Brain microvascular endothelial cell (primary cell): ENCODE data around the gene IGF2BP3.

Experiments
- DNase-seq: peaks from one replicate; pipeline ENCODE4 v3.0.0-alpha.2; 2020
- H3K27ac ChIP-seq: fragments of 250-450 bp; sonication (Bioruptor Pico); 2 replicates; pipeline ENCODE4 v1.5.1; 2020; ENCODE audit warnings: mild to moderate bottlenecking, moderate library complexity
- H3K27me3 ChIP-seq: fragments of 250-450 bp; sonication (Bioruptor Pico); replicated peaks from 2 replicates; pipeline ENCODE4 v1.5.1; 2020; ENCODE audit warnings: mild to moderate bottlenecking
- H3K36me3 ChIP-seq: fragments of 250-450 bp; sonication (Bioruptor Pico); replicated peaks from 2 replicates; pipeline ENCODE4 v1.5.1; 2020; ENCODE audit warnings: mild to moderate bottlenecking
- H3K4me3 ChIP-seq: 2 replicates; pipeline ENCODE4 v1.5.1; 2011; ENCODE audit warnings: low read depth, mild to moderate bottlenecking, control low read depth, low read length, moderate library complexity
- in situ Hi-C: cut with HindIII; loops from 2 replicates; pipeline ENCODE4 v1.10.0; 2017; ENCODE audit warnings: low sequenced_read_pairs, low pct_ligation_motif_present
- TF ChIP-seq, protein P1 (sequence below): IDR thresholded peaks from 2 replicates; pipeline ENCODE4 v1.5.1; 2011; ENCODE audit warnings: low read depth, mild to moderate bottlenecking, moderate library complexity, low read length, control low read depth, inconsistent platforms; ENCODE audit errors: missing control alignments

The IGF2BP3 gene

GRCh38 chr7:23345601-23346000 lies 124.7 kb downstream of the IGF2BP3 start:
- Histone ChIP-seq H3K36me3 (peaks cover 35% of the 10 kb centered on the region), H3K4me3 (no peak overlapping the region), H3K27me3 (no peaks in the 10 kb centered on the region), H3K27ac (no peak overlapping the region)
- DNase-seq, result no peak
- in situ Hi-C loops, result no loop called here
- TF ChIP-seq, protein P1, sequence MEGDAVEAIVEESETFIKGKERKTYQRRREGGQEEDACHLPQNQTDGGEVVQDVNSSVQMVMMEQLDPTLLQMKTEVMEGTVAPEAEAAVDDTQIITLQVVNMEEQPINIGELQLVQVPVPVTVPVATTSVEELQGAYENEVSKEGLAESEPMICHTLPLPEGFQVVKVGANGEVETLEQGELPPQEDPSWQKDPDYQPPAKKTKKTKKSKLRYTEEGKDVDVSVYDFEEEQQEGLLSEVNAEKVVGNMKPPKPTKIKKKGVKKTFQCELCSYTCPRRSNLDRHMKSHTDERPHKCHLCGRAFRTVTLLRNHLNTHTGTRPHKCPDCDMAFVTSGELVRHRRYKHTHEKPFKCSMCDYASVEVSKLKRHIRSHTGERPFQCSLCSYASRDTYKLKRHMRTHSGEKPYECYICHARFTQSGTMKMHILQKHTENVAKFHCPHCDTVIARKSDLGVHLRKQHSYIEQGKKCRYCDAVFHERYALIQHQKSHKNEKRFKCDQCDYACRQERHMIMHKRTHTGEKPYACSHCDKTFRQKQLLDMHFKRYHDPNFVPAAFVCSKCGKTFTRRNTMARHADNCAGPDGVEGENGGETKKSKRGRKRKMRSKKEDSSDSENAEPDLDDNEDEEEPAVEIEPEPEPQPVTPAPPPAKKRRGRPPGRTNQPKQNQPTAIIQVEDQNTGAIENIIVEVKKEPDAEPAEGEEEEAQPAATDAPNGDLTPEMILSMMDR, result no peak

DNA sequence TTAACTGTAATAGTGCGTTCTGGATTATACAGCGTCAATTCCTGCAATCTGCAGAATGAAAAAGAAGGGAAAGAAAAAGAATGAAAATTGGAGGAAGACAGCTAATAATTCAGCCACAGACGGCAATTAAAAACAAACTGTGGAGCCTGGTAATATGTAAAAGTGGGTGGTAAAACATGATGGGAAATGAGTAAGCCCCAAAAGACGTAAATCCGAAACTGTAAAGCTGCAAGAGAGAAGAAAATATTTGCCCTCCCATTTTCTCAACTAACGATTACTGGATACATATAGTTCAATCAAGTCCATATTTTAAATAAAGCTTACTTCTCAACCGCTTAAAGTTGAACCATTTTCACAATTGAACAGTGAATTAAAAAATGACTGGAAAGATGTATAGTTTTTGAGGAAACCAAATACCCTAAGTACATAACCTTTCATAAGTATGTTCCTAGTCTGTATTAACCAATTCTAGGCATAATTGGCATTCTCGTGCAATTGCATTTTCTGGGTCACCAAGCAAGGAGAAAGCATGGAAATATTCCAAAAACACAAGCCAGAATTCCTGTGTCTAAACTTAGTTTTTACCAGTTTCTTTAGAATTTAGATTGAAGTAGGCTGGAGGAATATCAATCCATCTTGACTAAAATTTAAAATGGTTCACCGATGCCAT lies 126.3 kb downstream of the IGF2BP3 start:
- H3K4me3 ChIP-seq, result no peak overlapping the region
- H3K27me3 ChIP-seq, result no peaks in the 10 kb centered on the region
- H3K36me3 ChIP-seq, result peaks cover 38% of the 10 kb centered on the region
- TF ChIP-seq, protein P1, result no peak
- no peak overlapping the region for H3K27ac ChIP-seq
- in situ Hi-C loops, result no loop called here
- DNase-seq, result no peak

DNA sequence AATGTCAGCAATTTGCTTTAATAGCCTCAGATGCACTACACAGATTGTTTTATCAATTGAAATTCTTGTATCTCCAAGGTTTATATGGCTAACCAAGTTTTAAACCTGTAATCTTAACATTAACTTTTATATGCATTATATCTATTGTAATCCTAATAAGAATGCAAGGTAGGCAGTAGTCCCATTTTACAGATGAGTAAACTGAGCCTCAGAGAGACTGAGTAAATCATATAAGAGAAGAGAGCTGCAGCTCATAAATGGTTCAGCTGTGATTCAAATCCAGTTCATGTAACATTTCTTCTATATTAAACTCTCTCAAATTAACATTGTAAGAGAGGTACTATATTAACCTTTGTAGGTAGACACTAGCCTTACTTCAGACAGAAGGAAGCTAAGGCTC lies 127.2 kb downstream of the IGF2BP3 start:
- no peak overlapping the region for H3K4me3 ChIP-seq
- no peak for DNase-seq
- H3K27ac ChIP-seq, result no peak overlapping the region
- no peaks in the 10 kb centered on the region for H3K27me3 ChIP-seq
- TF ChIP-seq, protein P1, result no peak
- H3K36me3 ChIP-seq, result peaks cover 43% of the 10 kb centered on the region
- in situ Hi-C loops, result no loop called here

- Histone ChIP-seq H3K4me3 (no peak overlapping the region), H3K27me3 (no peaks in the 10 kb centered on the region), H3K36me3 (peaks cover 53% of the 10 kb centered on the region), H3K27ac (no peak overlapping the region)
- no peak for DNase-seq
- TF ChIP-seq, protein P1, result no peak
- in situ Hi-C loops, result no loop called here
Observed at GRCh38 chr7:23341846-23342598, 128.3 kb downstream of the IGF2BP3 start.

- no peaks in the 10 kb centered on the region for H3K27me3 ChIP-seq
- in situ Hi-C loops, result no loop called here
- no peak for DNase-seq
- H3K4me3 ChIP-seq, result no peak overlapping the region
- H3K36me3 ChIP-seq, result peaks cover 40% of the 10 kb centered on the region
- H3K27ac ChIP-seq, result no peak overlapping the region
- TF ChIP-seq, protein P1, result no peak
Observed at GRCh38 chr7:23338863-23339262, 131.4 kb downstream of the IGF2BP3 start.
